Lung microvascular endothelial cell (primary cell): ENCODE data around the gene VPS13D. TPM values are rescaled to one million over a fixed set of nuclear protein-coding genes. Genes with fewer than 3 reads are reported as not detected.
"Not testable (repeated sequence)": the region's sequence is repeated elsewhere in the genome, so short reads cannot be mapped to it uniquely, and the experiment has no call there.

ENCODE experiments used
- DNase-seq, 2 donors: peaks; one replicate each; pipeline versions ENCODE4 v3.0.0 to v3.0.0-alpha.2; 2010; ENCODE audit warnings: low read depth in 2 of 2
- total RNA-seq: library from RNA; depleted of rRNA; stranded (reverse); fragments of >200 nt; gene quantifications from 2 replicates; pipeline ENCODE4 v1.2.1, GENCODE V29; 2014

Gene VPS13D
- total RNA-seq, 1 donor from 2014 or later: 28.8 TPM

- no peak for DNase-seq
Measured at GRCh38 chr1:12370333-12370975, 140.6 kb downstream of the VPS13D start.

GRCh38 chr1:12371053-12371452, 141.2 kb downstream of the VPS13D start:
- DNase-seq: no peak

GRCh38 chr1:12372180-12372579, 142.3 kb downstream of the VPS13D start:
- no peak for DNase-seq

- peak in 1 of 2 donors; percentile 39 for DNase-seq
Measured at GRCh38 chr1:12372761-12373160, 142.9 kb downstream of the VPS13D start.

GRCh38 chr1:12375133-12375829, 145.5 kb downstream of the VPS13D start:
- DNase-seq: no peak

GRCh38 chr1:12376236-12377045, 146.6 kb downstream of the VPS13D start:
- peak; percentile 64 to 67 for DNase-seq

- no peak for DNase-seq
Measured at GRCh38 chr1:12380326-12381249, 150.8 kb downstream of the VPS13D start.

- DNase-seq: no peak
Measured at GRCh38 chr1:12383001-12383400, 153.2 kb downstream of the VPS13D start.

- DNase-seq: no peak
Measured at GRCh38 chr1:12383786-12384185, 154.0 kb downstream of the VPS13D start.

GRCh38 chr1:12384836-12385456, 155.1 kb downstream of the VPS13D start:
- peak in 1 of 2 donors; percentile 53 for DNase-seq

GRCh38 chr1:12386130-12386529, 156.3 kb downstream of the VPS13D start:
- no peak for DNase-seq

- peak in 1 of 2 donors; percentile 14 for DNase-seq
Measured at GRCh38 chr1:12387641-12388040, 157.8 kb downstream of the VPS13D start.

- not testable (repeated sequence) for DNase-seq
Measured at GRCh38 chr1:12390296-12390695, 160.5 kb downstream of the VPS13D start.

GRCh38 chr1:12397462-12398450, 167.9 kb downstream of the VPS13D start:
- peak; percentile 23 to 69 for DNase-seq

GRCh38 chr1:12398479-12398878, 168.6 kb downstream of the VPS13D start:
- DNase-seq: peak in 1 of 2 donors; percentile 61

- DNase-seq: no peak
Measured at GRCh38 chr1:12400027-12400693, 170.3 kb downstream of the VPS13D start.

- no peak for DNase-seq
Measured at GRCh38 chr1:12402159-12402673, 172.4 kb downstream of the VPS13D start.

- DNase-seq: no peak
Measured at GRCh38 chr1:12402842-12403241, 173.0 kb downstream of the VPS13D start.

- DNase-seq: no peak
Measured at GRCh38 chr1:12404918-12405317, 175.1 kb downstream of the VPS13D start.
